Fibroblast of skin of left biceps (primary cell): ENCODE results near the gene NIPAL3.
"Not testable (repeated sequence)": the region's sequence is repeated elsewhere in the genome, so short reads cannot be mapped to it uniquely, and the experiment has no call there.

Source experiments
- DNase-seq, 2 experiments: peaks; one replicate each; pipeline ENCODE4 v3.0.0-alpha.2; 2013; ENCODE audit warnings: low read depth in 2 of 2

Gene NIPAL3

DNA sequence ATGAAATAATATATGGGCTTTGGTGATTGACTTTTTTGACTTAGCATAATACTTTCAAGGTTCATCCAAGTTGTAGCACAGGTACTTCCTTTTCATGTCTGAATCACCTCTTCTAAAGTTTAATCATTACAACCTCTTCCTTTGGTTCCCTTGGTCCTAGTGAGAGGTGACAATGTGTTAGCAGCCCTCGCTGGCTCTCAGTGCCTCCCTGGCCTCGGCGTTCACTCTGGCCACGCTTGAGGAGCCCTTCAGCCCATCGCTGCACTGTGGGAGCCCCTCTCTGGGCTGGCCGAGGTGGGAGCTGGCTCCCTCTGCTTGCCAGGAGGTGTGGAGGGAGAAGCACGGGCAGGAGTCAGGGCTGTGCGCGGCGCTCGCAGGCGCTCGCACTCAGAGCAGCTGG is 74.1 kb downstream of the NIPAL3 start:
- DNase-seq: no peak

DNA sequence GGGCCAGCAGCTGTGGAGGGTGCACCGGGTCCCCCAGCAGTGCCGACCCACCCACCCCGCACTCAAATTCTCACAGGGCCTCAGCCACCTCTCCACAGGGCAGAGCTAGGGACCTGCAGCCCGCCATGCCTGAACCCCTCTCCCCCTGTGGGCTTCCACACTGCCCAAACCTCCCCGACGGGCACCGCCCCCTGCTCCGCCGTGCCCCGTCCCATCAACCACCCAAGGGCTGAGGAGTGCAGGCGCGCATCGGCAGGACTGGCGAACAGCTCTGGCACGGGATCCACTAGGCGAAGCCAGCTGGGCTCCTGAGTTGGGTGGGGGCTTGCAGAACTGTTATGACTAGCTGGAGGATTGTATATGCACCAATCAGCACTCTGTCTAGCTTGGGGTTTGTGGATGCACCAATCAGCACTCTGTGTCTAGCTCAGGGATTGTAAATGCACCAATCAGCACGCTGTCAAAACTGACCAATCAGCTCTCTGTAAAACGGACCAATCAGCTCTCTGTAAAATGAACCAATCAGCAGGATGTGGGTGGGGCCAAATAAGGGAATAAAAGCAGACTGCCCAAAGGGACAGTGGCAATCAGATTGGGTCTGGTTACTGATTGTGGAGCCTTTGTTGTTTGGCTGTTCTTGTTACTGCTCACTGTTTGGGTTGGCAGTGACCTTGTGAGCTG is 74.6 kb downstream of the NIPAL3 start:
- DNase-seq: no peak

DNA sequence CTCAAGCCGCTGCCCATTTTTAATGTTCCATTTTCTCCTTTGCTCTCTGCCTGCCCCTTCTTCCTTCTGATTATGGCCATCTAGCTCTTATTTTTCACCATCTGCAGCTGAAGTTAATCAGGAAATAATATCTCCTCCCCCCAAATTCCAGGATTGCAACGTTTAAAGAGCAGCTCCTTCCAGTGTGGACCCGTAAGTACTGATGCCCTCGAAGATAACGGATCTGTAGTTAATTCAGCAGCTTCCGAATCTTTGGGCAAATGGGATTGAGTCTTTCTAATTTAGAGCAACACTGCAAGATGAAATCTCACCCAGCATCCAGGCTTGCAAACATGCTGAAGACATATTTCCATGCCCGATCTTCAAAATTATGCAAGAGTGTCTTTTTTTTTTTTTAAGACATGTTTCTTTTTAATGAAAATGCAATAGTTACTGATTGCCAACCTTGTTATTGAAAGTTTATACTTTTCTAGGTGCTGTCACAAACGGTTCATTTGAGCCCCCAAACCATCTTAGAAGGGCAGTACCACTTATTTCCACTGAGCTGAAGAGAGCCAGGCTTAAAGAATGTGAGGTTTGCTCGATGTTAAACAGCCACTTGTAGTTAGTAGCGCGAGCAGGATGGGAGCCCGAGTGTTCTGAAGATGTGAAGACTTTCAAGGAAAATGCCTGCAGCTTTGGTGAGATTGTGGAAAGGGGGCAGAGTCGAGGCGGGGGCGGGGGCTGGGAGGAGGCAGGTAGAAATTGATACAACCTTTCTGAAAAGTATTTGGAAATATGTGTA is 76.2 kb downstream of the NIPAL3 start:
- DNase-seq: no peak

DNA sequence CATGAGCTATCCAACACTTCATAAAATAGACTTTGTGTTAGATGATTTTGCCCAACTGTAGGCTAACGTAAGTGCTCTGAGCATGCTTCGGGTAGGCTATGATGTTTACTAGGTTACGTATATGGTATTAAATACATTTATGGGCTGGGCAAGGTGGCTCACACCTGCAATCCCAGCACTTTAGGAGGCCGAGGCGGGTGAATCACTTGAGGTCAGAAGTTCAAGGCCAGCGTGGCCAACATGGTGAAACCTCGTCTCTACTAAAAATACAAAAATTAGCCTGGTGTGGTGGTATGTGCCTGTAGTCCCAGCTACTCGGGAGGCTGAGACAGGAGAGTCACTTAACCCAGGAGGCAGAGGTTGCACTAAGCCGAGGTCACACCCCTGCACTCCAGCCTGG is 77.3 kb downstream of the NIPAL3 start:
- DNase-seq: not testable (repeated sequence)

DNA sequence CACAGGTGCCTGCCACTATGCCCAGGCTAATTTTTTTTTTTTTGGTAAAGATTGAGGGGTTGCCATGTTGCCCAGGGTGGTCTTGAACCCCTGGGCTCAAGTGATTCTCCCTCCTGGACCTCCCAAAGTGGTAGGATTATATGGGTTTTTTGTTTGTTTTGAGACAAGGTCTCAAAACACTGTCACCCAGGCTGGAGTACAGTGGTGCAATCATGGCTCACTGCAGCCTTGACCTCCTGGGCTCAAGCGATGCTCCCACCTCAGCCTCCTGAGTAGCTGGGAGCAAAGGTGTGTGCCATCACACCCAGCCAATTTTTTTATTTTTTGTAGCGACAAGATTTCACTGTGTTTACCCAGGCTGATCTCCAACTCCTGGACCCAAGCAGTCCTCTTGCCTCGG is 78.2 kb downstream of the NIPAL3 start:
- DNase-seq: no peak

DNA sequence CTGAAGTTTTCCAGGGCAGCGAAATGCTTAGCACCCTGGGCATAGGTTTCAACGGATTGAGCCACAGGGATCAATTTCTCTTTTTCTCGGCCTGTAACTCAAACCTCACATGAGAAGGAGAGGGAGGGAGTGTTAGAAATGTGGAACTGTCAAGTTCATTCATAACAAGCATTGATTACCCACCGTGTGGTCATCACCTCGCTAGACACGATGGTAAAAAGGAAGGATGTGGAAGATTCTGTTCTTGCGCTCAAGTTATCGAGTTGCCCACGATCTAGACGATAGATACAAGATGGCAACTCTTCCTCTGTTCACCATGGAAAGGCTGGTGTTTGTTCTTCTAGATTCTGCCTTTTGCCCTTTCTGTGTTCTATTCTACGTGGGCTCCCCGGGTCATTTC is 83.0 kb downstream of the NIPAL3 start:
- no peak for DNase-seq

DNA sequence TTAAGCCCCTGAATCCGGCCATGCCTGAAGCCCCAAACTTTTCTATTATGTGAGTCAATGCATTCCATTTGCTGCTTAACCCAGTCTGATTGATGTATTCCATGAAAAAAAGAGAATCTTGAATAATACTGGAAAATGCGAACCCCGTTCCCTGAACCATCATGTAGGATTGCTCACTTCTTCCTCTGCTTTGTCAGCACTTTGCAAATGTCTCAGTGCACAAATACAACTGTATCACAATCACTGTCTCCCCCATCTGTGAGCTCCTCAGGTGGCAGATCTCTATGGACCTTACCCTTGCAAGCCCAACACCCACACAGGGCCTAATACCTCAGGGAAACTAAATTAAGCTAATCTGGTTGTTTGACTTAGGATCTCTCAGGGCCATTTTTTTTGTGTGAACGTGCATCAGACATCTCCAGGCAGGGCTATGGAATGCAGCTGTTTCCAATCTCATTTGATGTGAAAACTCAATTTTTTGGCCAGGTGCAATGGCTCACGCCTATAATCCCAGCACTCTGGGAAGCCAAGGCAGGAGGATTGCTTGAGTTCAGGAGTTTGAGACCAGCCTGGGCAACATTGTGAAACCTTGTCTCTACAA is 84.9 kb downstream of the NIPAL3 start:
- no peak for DNase-seq

DNA sequence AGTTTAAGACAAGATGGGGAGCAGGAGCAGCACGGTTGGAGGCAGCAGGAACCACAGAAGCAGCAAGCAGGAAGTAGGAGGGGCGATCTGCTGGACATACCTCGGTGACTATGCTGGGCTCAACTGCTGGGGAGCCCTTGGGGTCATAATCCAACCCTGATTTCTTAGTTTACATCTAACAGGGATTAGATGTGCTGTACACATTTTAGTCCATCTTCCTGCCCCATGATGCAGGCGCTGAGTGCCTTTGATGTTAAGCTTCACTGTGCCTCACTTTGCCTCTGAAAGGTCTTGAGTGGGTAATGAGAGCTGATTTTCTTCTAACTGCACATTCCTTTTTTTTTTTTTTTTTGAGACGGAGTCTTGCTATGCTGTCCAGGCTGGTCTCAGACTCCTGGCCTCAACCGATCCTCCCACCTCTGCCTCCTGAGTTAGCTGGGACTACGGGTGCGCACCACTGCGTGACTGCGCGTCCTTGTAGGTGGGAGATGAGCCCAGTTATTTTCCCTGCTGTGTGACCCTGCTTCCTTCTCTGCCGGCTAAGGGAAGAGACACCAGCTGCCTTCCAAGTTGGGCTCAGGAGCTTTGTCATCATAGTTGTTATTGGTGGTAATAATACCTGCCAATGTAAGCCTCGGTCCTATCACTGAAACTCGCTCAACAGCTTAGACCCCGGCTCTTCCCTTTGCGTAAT is 85.9 kb downstream of the NIPAL3 start:
- no peak for DNase-seq

DNA sequence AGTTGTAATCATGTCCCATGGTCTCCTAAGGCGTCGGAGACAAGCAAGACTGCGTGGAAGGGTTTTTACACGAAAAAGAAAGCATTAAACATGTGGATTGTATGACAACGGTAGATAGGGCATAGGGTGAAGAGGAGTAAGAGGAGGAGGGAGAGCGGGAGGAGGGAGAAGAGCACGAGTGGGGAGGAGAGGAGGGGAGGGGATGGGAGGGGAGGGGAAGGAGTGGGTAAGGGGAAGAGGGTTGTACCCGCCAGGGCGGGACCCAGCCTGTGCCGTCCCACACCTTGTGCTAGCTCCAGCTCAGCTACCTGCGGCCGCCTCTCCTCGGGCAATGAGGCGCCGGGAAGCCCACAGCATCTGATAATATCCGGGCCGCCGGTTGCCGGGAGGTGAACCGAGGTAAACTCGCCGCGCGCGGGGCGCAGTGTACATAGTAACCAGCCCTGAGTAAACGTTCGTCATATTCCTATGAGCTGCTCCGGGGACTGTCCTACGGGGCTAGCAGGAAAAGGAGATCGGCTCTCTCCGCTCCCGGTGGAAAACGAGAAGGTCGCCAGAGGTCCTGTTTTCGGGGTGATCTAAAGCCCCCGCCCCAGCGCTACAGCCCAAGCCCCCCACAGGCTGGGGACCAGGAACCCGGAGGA is 86.6 kb downstream of the NIPAL3 start:
- DNase-seq: peak in 1 of 2 experiments; percentile 9

DNA sequence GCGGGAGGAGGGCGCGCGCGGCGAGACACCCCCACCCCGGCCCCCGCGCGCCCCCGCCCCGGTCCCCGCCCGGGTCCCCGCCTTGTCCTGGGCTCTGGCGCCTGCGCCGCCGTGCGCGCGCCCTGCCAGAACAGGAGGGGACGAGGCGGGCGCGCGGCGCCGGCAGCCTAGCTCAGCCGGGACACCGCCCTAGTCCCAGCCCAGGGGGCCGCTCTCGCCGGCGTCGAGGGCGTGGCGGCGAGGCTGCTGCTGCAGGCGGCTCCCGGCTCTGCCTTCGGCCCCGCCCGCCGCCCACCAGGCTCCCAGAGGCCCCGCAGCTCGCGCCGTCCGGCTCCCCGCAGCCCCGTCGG is 87.1 kb downstream of the NIPAL3 start, which contains the start of gene RCAN3:
TSS of gene RCAN3 (plus strand) at position 128 of the 350 bp plus-strand sequence. CDS start 11,537 bp downstream, outside the sequence.
- peak; percentile 49 to 50 for DNase-seq

DNA sequence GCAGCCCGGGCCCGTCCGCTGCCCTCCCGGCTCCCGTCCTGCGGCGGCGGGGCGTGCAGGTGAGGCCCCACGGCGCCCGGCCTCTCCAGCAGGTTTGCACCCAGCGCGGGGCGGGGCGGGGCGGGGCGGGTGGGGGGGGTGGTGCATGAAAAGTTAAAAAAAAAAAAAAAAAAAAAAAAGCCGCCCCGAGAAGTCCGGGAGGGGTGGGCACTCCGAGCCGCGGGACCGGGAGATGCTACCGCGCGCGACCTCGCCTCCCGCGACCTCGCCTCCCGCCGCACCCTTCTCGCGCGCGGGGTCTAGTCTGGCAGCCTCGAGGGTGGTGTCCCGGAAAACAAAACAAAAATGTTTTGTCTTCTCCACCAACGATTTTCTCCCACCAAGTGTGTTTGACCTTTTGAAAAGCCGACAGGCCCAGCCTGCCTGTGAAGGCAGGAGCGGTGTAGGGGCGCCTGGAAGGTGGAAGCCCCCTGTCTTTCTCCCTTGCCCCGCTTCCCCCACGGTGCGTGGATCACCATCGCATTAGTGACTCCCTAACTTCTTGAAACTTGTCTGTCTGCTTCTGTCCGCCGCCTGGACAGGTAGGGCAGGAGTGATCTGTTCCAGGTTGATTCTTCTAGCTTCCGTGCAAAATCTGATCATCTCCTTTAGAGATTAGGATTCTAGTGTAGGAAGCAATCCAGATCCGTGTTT is 87.6 kb downstream of the NIPAL3 start:
- DNase-seq: no peak

DNA sequence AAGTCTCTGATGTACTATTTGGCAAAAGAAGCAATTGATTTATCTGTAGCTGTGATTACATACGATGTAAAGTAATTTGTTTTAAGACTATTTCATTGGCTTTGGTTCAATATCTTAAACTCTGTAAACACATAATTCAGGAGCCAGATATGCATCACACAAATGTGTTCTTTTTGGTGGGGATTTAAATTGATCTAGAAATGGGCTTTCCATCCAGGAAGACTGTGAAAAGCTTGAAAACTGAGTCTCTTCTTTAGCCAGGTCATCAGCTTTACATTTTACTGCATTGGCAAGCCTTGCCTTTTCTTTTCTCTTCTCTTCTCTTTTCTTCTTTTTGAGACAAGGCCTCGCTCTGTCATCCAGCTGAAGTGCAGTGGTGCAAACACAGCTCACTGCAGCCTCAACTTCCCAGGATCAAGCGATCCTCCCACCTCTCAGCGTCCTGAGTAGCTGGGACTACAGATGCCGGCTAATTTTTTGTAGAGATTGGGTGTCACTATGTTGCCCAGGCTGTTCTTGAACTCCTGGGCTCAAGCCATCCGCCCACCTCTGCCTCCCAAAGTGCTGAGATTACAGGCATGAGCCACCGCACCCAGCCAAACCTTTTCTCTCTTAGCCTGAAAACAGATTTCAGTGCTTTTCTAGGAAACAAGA is 88.4 kb downstream of the NIPAL3 start:
- DNase-seq: no peak

DNA sequence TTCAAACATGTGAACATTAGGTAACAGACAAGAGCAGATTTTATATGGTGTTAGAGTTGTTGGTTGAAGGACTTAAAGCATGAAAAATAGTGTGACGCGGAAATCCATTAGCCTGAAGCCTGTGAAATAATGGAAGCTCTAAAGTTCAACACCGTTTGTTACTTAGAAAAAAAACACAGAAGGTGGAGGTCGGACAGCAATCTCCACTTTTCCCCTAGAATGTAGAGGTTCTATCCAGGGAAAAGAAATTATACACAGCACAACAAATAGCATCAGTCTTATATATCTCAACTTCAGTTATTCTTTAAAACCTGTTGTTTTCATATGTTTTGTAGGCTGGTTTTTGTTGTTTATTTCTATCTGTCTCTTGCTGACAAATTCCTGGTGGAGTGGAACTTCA is 89.0 kb downstream of the NIPAL3 start:
- DNase-seq: no peak

DNA sequence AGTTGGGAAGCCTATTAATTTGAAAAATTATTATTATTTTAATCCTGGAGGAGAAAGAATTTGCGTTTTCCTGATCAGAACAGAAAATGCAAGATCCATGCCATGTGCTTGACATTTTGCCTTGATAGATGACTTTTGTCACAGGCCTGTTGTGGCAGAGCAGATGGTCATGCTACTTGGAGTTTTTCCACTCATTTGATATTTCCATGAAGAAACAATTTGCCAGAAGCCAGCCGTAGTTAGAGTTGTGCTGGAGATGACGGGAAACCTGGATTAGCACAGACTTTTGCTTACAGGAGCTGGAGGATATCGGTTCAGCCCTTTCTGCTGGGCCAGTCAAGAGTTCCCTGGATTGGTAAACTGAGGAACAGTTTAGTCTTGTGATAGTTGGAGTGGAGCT is 90.2 kb downstream of the NIPAL3 start:
- no peak for DNase-seq

DNA sequence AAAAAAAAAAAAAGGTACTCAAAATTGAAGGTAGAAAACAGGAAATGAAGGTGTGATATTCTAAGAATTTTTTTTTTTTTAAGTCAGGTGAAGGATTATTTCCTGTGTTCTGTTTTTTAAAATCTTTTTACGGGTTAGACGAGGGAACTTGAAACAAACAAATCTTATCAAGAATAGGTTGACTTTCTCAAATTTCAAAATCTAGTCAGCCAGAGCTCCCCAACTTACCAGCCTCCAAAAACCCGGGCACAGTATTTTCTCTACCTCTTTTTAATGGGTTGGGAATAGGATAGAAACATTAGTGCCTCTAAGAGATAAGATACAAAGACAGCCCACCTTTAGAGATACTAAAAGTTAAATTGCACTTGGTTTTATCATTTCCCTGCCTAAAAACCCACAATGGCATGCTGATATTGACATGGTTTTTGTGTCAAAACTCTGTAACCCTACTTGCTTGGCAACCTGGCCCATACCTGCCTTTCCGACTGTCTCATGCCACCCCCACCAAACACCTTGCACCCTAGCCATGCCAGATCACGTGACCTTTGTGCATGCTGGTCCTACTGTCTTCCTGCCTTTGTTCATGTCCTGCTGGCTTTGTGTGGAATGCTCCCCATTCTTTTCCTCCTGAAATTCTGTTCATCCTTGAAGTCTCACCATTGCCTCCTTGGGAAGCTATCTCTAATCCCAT is 91.2 kb downstream of the NIPAL3 start:
- no peak for DNase-seq

DNA sequence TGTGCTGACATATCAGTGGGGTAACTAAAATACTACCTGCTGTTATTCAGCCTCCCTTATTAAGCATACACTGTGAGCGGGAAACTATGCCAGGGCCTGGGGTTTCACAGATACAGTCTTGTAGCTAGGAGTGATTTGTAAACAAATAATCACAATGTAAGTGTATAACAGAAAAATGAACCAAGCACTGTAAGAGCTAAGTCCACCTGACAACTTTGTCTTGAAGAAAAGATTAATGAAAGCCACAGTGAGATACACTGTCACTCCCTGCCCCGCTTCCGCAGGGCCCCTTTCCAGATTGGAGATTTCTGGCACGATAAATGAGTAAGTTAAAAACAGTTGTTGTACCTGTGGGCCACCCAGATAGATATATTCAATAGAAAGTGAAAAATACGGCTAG is 91.8 kb downstream of the NIPAL3 start:
- DNase-seq: no peak

DNA sequence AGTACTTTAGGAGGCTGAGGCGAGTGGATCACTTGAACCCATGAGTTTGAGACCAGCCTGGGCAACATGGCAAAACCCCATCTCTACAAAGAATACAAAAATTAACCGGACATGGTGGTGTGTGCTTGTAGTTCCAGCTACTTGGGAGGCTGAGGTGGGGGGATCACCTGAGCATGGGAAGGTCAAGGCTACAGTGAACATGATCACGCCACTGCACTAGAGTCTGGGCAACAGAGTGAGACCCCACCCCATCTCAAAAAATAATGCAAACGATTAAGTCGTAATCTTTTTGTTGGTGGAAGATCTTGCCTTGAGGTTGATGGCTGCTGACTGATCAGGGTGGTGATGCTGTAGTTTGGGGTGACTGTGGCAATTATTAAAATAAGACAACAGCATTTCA is 93.3 kb downstream of the NIPAL3 start:
- no peak for DNase-seq

DNA sequence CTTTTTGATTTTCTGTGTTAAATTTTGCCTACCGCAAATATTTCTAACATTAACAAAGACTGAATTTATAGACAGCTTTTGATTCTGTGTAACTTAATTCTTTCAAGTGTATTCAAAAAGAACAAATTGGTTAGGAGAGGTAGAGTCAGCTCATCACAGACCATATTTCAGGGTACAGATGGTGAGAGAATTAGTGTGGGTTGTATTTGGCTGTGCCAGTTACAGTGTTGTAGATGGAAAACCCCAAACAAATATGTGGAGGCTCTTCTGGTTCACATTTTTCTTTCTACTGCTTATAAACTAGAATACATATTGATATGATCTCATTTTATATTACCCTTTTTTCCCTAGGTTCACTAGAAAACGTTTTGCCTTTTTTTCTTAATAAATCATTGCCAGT is 98.1 kb downstream of the NIPAL3 start:
- no peak for DNase-seq

DNA sequence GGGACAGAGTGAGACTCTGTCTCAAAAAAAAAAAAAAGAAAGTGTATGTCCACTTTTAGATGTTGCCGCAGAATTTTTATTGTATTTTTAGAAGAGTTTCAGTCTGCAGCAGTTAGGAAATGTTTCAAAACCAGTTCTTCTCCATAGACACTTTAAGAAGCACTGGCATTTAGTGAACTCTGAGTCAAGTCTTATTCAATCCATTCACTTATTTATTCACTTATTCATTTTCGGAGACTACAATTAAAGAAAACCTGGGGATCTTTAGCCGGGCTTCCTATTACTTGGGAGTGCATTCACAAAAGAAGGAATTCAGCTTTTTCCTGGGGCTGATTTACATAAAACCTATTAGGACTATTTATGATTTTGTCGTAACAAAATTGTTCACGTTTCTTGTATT is 99.3 kb downstream of the NIPAL3 start:
- no peak for DNase-seq

DNA sequence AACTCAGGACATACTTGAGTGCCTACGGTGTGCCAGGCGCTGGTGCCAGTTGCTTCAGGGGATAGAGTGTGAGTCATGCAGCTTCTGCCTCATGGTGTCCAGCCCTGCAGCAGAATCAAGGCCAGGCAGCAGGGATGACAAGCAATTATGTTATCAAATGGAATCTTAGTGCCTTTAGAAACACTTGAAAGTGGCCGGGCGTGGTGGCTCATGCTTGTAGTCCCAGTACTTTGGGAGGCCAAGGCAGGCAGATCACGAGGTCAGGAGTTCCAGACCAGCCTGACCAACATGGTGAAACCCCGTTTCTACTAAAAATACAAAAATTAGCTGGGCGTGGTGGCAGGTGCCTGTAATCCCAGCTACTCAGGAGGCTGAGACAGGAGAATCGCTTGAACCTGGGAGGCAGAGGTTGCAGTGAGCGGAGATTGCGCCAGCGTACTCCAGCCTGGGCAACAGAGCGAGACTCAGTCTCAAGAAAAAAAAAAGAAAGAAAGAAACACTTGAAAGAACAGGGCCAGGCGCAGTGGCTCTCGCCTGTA is 100.1 kb downstream of the NIPAL3 start:
- DNase-seq: not testable (repeated sequence)
